ENCODE data around the gene DOCK7. TPM values are rescaled to one million over a fixed set of nuclear protein-coding genes. Genes with fewer than 3 reads are reported as not detected.
"Not testable (repeated sequence)": the region's sequence is repeated elsewhere in the genome, so short reads cannot be mapped to it uniquely, and the experiment has no call there.

DOCK7 gene
- total and polyA plus RNA-seq, 5 donors: 4.2 to 17.9 (median 12.6) TPM

DNA sequence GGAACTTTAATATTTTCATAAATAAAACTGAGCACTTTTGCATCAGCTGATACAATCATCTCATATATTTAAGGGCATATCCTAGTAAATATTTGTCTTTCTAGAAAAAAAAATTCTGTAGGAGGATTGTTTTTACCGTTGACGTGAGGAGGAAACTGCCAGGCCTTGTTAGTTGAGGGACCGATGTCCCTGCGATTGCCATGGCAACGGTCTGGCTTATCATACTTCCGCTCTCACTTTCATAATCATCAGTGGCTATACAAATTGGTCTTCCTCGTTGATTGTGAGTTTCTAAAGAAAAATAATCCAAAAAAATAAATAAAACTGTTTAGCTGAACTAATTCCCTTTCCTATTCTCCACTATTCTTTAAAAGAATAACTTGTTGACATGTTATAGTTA lies 160.2 kb downstream of the DOCK7 start:
- Histone ChIP-seq H3K27ac (ENCODE audit: low read length) (no peak overlapping the region), H3K4me3 (ENCODE audit: low read length) (no peak overlapping the region), H3K4me1 (ENCODE audit: control insufficient read depth, insufficient read depth, low read length) (no peaks in the 10 kb centered on the region), H3K9me3 (ENCODE audit: control insufficient read depth, low read length) (no peaks in the 10 kb centered on the region), H3K27me3 (ENCODE audit: control insufficient read depth, insufficient read depth) (no peaks in the 10 kb centered on the region)
- intact Hi-C loops (cut with DNase I): no loop called here
- 43% methylated on average over 7 of the region's 7 CpGs for WGBS
- ATAC-seq (no peak), DNase-seq (peak; percentile 51 to 81 (median 57))

DNA sequence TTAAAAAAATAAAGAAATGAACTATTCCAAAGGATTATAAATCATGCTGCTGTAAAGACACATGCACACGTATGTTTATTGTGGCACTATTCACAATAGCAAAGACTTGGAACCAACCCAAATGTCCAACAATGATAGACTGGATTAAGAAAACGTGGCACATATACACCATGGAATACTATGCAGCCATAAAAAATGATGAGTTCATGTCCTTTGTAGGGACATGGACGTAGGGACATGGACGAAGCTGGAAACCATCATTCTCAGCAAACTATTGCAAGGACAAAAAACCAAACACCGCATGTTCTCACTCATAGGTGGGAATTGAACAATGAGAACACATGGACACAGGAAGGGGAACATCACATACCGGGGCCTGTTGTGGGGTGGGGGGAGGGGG lies 160.8 kb downstream of the DOCK7 start:
- DNase-seq; H3K27ac ChIP-seq (ENCODE audit: low read length); H3K4me3 ChIP-seq (ENCODE audit: low read length); H3K9me3 ChIP-seq (ENCODE audit: control insufficient read depth, low read length); H3K27me3 ChIP-seq (ENCODE audit: control insufficient read depth, insufficient read depth); ATAC-seq; intact Hi-C loops (cut with DNase I); H3K4me1 ChIP-seq (ENCODE audit: control insufficient read depth, insufficient read depth, low read length): not testable (repeated sequence)
- WGBS: 90% methylated on average over 6 of the region's 6 CpGs

DNA sequence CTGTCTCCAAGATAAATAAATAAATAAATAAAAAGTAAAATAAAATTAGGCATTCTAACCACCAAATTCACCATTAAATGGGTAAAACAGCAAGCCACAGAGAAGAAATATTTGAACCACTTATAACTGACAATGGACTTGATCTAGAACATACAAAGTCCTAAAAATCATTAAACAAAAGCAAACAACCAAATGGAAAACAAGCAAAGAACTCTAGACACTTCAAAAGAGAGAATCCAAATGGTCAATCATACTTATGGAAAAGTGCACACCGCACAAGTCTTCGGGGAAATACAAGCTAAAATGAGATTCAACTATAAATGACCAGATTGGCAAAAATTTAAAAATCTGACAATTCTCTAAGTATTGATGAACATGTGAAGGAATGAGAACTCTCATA lies 164.3 kb downstream of the DOCK7 start:
- H3K9me3 ChIP-seq (ENCODE audit: control insufficient read depth, low read length): no peaks in the 10 kb centered on the region
- H3K4me3 ChIP-seq (ENCODE audit: low read length): no peak overlapping the region
- 98% methylated on average over 2 of the region's 2 CpGs for WGBS
- no peak for ATAC-seq
- intact Hi-C loops (cut with DNase I): no loop called here
- H3K4me1 ChIP-seq (ENCODE audit: control insufficient read depth, insufficient read depth, low read length): no peaks in the 10 kb centered on the region
- DNase-seq: no peak
- H3K27ac ChIP-seq (ENCODE audit: low read length): no peak overlapping the region
- no peaks in the 10 kb centered on the region for H3K27me3 ChIP-seq (ENCODE audit: control insufficient read depth, insufficient read depth)

DNA sequence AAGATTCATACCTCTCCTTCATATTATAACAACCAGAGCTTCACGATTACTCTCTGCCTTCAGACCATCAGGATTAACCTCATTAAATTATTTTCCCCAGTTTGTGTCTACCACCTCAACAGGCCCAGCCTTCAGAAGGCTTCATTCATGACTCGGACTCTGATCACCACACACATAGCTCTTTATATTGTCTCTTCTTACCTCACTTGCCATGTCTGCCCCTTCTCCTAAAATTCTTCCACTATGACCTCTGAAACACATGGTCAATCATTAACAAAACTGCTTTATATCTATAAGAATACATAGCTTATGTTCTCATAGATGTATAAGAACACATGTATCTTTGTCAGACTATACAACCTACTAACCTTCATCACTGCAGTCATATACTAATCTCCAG lies 171.6 kb downstream of the DOCK7 start:
- ATAC-seq (no peak), DNase-seq (no peak)
- intact Hi-C loops (cut with DNase I): loop anchor here in 1 of 4 donors (5.0 kb wide), 1 partner anchor 221 kb away; no protein-coding TSS in a partner anchor
- H3K4me3 ChIP-seq (ENCODE audit: low read length): no peak overlapping the region
- no peak overlapping the region for H3K27ac ChIP-seq (ENCODE audit: low read length)
- no peaks in the 10 kb centered on the region for H3K4me1 ChIP-seq (ENCODE audit: control insufficient read depth, insufficient read depth, low read length)
- 93% methylated on average over 2 of the region's 2 CpGs for WGBS
- H3K27me3 ChIP-seq (ENCODE audit: control insufficient read depth, insufficient read depth): no peaks in the 10 kb centered on the region
- no peaks in the 10 kb centered on the region for H3K9me3 ChIP-seq (ENCODE audit: control insufficient read depth, low read length)

DNA sequence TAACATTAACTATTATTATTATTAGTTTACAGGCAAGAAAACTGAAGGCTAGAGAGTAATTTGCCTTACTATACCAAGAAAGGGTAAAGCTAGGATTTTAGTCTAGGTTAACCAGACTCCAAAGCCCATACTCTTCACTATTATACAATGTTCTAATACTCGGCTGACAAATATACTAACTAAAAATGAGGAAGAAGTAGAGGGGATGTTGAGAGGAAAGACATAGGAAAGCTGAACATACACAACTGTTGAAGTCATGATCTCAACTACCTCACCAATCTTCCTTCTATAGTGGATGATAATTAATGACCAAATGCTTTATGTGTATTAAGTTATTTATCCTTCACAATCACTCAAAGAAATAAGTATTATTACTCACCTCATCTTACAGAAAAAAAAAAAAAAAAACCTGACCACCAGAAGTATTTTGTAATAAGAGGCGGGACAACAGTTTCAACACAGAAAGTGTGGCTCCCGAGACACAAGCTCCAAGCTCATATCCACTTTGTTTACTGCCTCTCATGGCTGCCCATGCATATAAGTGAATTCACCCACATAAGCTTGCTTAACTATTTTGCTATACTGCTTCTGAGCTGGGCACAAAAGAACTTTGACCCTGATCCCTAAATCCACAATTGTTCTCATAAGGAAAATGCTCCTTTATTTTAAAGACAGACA lies 173.3 kb downstream of the DOCK7 start:
- no peak for DNase-seq
- Histone ChIP-seq H3K27me3 (ENCODE audit: control insufficient read depth, insufficient read depth) (no peaks in the 10 kb centered on the region), H3K4me1 (ENCODE audit: control insufficient read depth, insufficient read depth, low read length) (no peaks in the 10 kb centered on the region), H3K9me3 (ENCODE audit: control insufficient read depth, low read length) (no peaks in the 10 kb centered on the region), H3K4me3 (ENCODE audit: low read length) (no peak overlapping the region), H3K27ac (ENCODE audit: low read length) (no peak overlapping the region)
- WGBS: 82% methylated on average over 3 of the region's 3 CpGs
- intact Hi-C loops (cut with DNase I): loop anchor here in 2 of 4 donors (5.0 kb wide), 2 partner anchors 222 to 232 kb away; no protein-coding TSS in a partner anchor
- no peak for ATAC-seq

DNA sequence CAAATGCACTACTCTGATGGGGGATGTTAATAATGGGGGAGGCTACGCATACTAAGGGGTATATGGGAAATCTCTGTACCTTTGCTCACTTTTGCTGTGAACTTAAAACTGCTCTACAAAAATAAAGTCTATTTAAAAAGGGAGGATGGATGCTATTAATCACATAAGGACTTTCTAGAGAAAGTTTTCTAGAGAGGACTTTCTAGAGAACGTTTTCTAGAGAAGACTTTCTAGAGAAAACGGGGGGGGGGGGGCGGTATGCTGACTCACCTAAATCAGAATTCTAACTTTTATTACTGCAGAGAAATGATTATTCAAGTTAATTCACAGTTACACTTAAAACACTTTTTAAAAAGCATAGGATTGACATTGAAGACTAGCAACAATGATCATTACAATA lies 175.2 kb downstream of the DOCK7 start:
- Histone ChIP-seq H3K4me3 (ENCODE audit: low read length) (no peak overlapping the region), H3K27me3 (ENCODE audit: control insufficient read depth, insufficient read depth) (no peaks in the 10 kb centered on the region), H3K4me1 (ENCODE audit: control insufficient read depth, insufficient read depth, low read length) (no peaks in the 10 kb centered on the region), H3K9me3 (ENCODE audit: control insufficient read depth, low read length) (no peaks in the 10 kb centered on the region), H3K27ac (ENCODE audit: low read length) (no peak overlapping the region)
- ATAC-seq (no peak), DNase-seq (no peak)
- WGBS: 79% methylated on average over 4 of the region's 4 CpGs
- intact Hi-C loops (cut with DNase I): loop anchor here in 1 of 4 donors (5.0 kb wide), 1 partner anchor 234 kb away; no protein-coding TSS in a partner anchor

DNA sequence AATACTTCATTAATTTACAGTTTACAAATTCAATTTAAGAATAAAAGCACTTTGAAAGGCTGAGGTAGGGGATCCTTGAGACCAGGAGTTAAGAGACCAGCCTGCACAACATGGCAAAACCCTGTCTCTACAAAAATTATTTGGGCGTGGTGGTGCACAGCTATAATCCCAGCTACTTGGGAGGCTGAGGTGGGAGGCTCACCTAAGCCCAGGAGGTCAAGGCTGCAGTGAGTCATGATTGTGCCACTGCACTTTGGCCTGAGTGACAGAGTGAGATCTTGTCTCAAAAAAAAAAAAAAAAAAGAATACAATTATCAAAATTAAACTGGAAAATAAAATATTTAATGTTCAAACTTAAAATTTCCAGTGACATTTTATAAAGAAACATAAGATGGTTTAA lies 179.2 kb downstream of the DOCK7 start:
- H3K4me3 ChIP-seq (ENCODE audit: low read length): no peak overlapping the region
- H3K4me1 ChIP-seq (ENCODE audit: control insufficient read depth, insufficient read depth, low read length): no peaks in the 10 kb centered on the region
- 88% methylated on average over 1 of the region's 1 CpG for WGBS
- no peaks in the 10 kb centered on the region for H3K9me3 ChIP-seq (ENCODE audit: control insufficient read depth, low read length)
- H3K27ac ChIP-seq (ENCODE audit: low read length): no peak overlapping the region
- H3K27me3 ChIP-seq (ENCODE audit: control insufficient read depth, insufficient read depth): no peaks in the 10 kb centered on the region
- no peak for DNase-seq
- no peak for ATAC-seq
- intact Hi-C loops (cut with DNase I): loop anchor here in 2 of 4 donors (5.0 kb wide), 1 partner anchor 238 kb away; no protein-coding TSS in a partner anchor

DNA sequence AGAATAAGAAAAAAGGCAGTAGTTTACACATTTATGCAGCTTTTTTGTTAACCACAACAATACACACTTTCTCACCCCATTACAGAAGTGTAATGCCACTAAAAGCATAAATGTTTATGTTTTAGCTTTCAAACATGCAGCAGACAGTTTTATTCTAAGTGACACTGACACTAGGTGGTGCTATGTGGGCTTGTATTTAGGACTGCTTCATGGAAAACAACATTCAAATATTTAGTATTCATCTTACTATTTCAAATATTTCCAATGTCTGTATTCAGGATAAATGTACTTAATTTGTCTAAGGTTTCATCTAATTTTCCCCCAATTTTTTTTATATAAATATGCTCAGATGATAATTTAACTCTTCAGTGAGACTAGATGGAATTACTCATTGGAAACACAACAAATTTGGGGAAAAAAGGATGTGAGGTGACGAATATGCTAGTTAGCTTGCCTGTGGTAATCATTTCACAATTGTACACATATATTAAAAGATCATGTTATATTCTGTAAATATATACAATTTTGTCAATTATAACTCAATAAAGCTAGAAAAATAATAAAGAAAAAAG lies 179.9 kb downstream of the DOCK7 start:
- Histone ChIP-seq H3K27me3 (ENCODE audit: control insufficient read depth, insufficient read depth) (no peaks in the 10 kb centered on the region), H3K27ac (ENCODE audit: low read length) (no peak overlapping the region), H3K4me1 (ENCODE audit: control insufficient read depth, insufficient read depth, low read length) (no peaks in the 10 kb centered on the region), H3K4me3 (ENCODE audit: low read length) (no peak overlapping the region), H3K9me3 (ENCODE audit: control insufficient read depth, low read length) (no peaks in the 10 kb centered on the region)
- intact Hi-C loops (cut with DNase I): loop anchor here in 2 of 4 donors (5.0 kb wide), 1 partner anchor 239 kb away; no protein-coding TSS in a partner anchor
- DNase-seq (no peak), ATAC-seq (no peak)
- WGBS: 90% methylated on average over 1 of the region's 1 CpG

DNA sequence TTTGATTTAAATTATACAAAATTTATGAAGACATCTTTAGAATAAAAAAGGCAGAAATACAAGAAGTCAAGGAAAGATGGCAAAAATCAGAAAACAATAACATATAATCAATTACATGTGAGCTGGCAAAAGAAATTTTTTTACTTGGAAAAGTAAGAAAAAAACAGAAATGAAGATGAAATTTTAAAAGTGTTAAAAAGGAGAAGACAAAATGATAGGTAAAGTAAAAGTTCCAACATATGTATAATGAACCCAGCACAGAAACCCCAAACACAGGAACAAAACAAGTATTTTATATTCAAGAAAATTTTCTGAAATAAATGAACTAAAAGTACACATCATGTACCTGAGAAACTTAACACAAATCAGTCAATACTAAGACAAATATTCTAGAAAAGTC lies 188.0 kb downstream of the DOCK7 start:
- H3K4me1 ChIP-seq (ENCODE audit: control insufficient read depth, insufficient read depth, low read length): no peaks in the 10 kb centered on the region
- no peaks in the 10 kb centered on the region for H3K27me3 ChIP-seq (ENCODE audit: control insufficient read depth, insufficient read depth)
- no peak for ATAC-seq
- intact Hi-C loops (cut with DNase I): no loop called here
- DNase-seq: no peak
- no peaks in the 10 kb centered on the region for H3K9me3 ChIP-seq (ENCODE audit: control insufficient read depth, low read length)
- no peak overlapping the region for H3K27ac ChIP-seq (ENCODE audit: low read length)
- no peak overlapping the region for H3K4me3 ChIP-seq (ENCODE audit: low read length)

DNA sequence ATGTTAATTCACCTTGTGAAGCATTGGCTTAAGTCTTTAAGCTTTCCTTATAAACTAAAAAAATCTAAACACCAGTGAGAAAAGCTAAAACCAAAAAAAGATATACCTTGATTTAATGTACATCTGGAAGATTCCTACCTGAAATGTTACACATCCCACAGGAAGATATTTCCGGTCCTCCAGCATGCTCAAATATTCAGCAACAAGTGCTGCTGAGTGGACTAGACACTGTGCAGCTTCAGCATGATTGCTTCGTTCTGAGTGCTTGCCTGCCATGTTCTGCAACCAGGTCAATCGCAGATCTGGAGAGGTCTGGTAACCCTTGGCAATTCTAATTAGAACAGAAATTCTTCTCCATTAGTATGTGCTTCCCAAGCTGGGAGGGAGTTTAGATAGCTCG lies 194.0 kb downstream of the DOCK7 start:
- Histone ChIP-seq H3K4me3 (ENCODE audit: low read length) (no peak overlapping the region), H3K27ac (ENCODE audit: low read length) (no peak overlapping the region), H3K9me3 (ENCODE audit: control insufficient read depth, low read length) (no peaks in the 10 kb centered on the region), H3K4me1 (ENCODE audit: control insufficient read depth, insufficient read depth, low read length) (no peaks in the 10 kb centered on the region), H3K27me3 (ENCODE audit: control insufficient read depth, insufficient read depth) (no peaks in the 10 kb centered on the region)
- intact Hi-C loops (cut with DNase I): no loop called here
- 87% methylated on average over 4 of the region's 4 CpGs for WGBS
- no peak for ATAC-seq
- no peak for DNase-seq

DNA sequence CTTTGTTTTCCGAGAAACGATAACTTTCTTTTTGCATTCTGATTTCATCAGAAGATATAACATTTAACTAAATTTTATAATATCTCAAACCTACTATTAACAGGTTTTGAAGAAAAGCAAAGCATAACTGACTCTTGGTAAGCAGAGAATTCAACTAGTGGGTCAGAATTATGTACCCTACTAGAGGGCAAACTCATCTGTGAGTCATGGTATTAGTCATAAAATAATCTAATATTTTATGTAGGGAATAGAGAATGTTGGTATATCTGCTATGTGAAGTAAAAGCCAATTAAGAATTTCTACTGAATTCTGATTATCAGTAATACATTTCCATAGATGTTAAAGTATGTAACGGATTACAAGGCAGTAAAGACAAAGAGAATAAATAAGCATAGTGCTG lies 194.5 kb downstream of the DOCK7 start:
- WGBS: 97% methylated on average over 3 of the region's 3 CpGs
- no peaks in the 10 kb centered on the region for H3K27me3 ChIP-seq (ENCODE audit: control insufficient read depth, insufficient read depth)
- H3K27ac ChIP-seq (ENCODE audit: low read length): no peak overlapping the region
- H3K4me1 ChIP-seq (ENCODE audit: control insufficient read depth, insufficient read depth, low read length): no peaks in the 10 kb centered on the region
- intact Hi-C loops (cut with DNase I): no loop called here
- H3K9me3 ChIP-seq (ENCODE audit: control insufficient read depth, low read length): no peaks in the 10 kb centered on the region
- no peak overlapping the region for H3K4me3 ChIP-seq (ENCODE audit: low read length)
- DNase-seq: no peak
- ATAC-seq: no peak

Measured in right cardiac atrium (tissue), 5 donors.